Astrocyte of the hippocampus (primary cell): ENCODE measurements around the gene ATOSB.

Experiments used
- DNase-seq: peaks from one replicate; pipeline ENCODE4 v3.0.0; 2011; ENCODE audit warnings: low read depth, low spot score

ATOSB gene

GRCh38 chr9:35114113-35114839, 1.4 kb downstream of the ATOSB start:
- peak; percentile 97 for DNase-seq

- DNase-seq = peak; percentile 51
Measured at GRCh38 chr9:35112257-35113020, 3.2 kb downstream of the ATOSB start.

GRCh38 chr9:35111001-35111933, 4.4 kb downstream of the ATOSB start:
- peak; percentile 99 for DNase-seq

GRCh38 chr9:35110327-35110761, 5.3 kb downstream of the ATOSB start:
- DNase-seq = peak; percentile 80

GRCh38 chr9:35108946-35109575, 6.6 kb downstream of the ATOSB start:
- no peak for DNase-seq

- DNase-seq = no peak
Measured at GRCh38 chr9:35108461-35108860, 7.2 kb downstream of the ATOSB start.

GRCh38 chr9:35107297-35108290, 8.1 kb downstream of the ATOSB start:
- DNase-seq = no peak

GRCh38 chr9:35106343-35106730, 9.3 kb downstream of the ATOSB start:
- DNase-seq = no peak

- no peak for DNase-seq
Measured at GRCh38 chr9:35105571-35106342, 9.9 kb downstream of the ATOSB start.

GRCh38 chr9:35105126-35105525, 10.5 kb downstream of the ATOSB start:
- DNase-seq = no peak

GRCh38 chr9:35104586-35104985, 11.1 kb downstream of the ATOSB start:
- no peak for DNase-seq

GRCh38 chr9:35103660-35104191, 11.9 kb downstream of the ATOSB start:
- DNase-seq = no peak

GRCh38 chr9:35102769-35103659, 12.6 kb downstream of the ATOSB start, which contains the start of gene STOML2:
Gene STOML2 (minus strand): TSS chr9:35103131. CDS start chr9:35103094, 37 bp downstream.
- peak; percentile 98 for DNase-seq

GRCh38 chr9:35102465-35102768, 13.2 kb downstream of the ATOSB start:
- peak; percentile 46 for DNase-seq

- no peak for DNase-seq
Measured at GRCh38 chr9:35097573-35097972, 18.1 kb downstream of the ATOSB start.

- DNase-seq = peak; percentile 94
Measured at GRCh38 chr9:35096035-35096849, 19.4 kb downstream of the ATOSB start, which contains the start of gene PIGO. Gene PIGO (minus strand): TSS chr9:35096591. CDS start chr9:35095565, 1,026 bp downstream.

- DNase-seq = no peak
Measured at GRCh38 chr9:35091536-35091935, 24.1 kb downstream of the ATOSB start.
